Measurements from ENCODE around the gene HHIPL1. TPM values are rescaled to one million over a fixed set of nuclear protein-coding genes. Genes with fewer than 3 reads are reported as not detected.

Gene HHIPL1
- total RNA-seq, 6 experiments from 2014 or later = 0.43 to 1.4 (median 0.66) TPM

- intact Hi-C loops (cut with DNase I) = no loop called here
- Histone ChIP-seq H3K4me1 (no peaks in the 10 kb centered on the region), H3K36me3 (no peaks in the 10 kb centered on the region), H3K4me3 (no peak overlapping the region), H3K9me3 (no peaks in the 10 kb centered on the region), H3K27me3 (no peaks in the 10 kb centered on the region), H3K27ac (no peak overlapping the region)
- TF ChIP-seq POLR2A (IDR thresholded peaks at IDR 0.05) (no peak), CTCF (IDR thresholded peaks at IDR 0.05) (no peak)
- DNase-seq (peak in 1 of 3 donors; percentile 31), ATAC-seq (no peak)
- 89% methylated on average over 3 of the region's 5 CpGs for WGBS (ENCODE audit: insufficient coverage, low coverage, low lambda C conversion rate, missing lambda C conversion rate)
Measured at GRCh38 chr14:99717682-99718013, 72.7 kb downstream of the HHIPL1 start.

GRCh38 chr14:99718031-99718810 is 73.3 kb downstream of the HHIPL1 start:
- ATAC-seq = no peak
- WGBS (ENCODE audit: insufficient coverage, low coverage, low lambda C conversion rate, missing lambda C conversion rate) = 68% methylated on average over 6 of the region's 14 CpGs
- Histone ChIP-seq H3K9me3 (no peaks in the 10 kb centered on the region), H3K4me3 (no peak overlapping the region), H3K27me3 (no peaks in the 10 kb centered on the region), H3K4me1 (no peaks in the 10 kb centered on the region), H3K36me3 (no peaks in the 10 kb centered on the region), H3K27ac (no peak overlapping the region)
- intact Hi-C loops (cut with DNase I) = no loop called here
- TF ChIP-seq CTCF (IDR thresholded peaks at IDR 0.05) = no peak
- TF ChIP-seq POLR2A (IDR thresholded peaks at IDR 0.05) = no peak
- peak in 1 of 3 donors; percentile 26 for DNase-seq

- ATAC-seq = no peak
- Histone ChIP-seq H3K36me3 (no peaks in the 10 kb centered on the region), H3K4me1 (no peaks in the 10 kb centered on the region), H3K4me3 (no peak overlapping the region), H3K27me3 (no peaks in the 10 kb centered on the region), H3K27ac (no peak overlapping the region), H3K9me3 (no peaks in the 10 kb centered on the region)
- peak in 1 of 3 donors; percentile 8 for DNase-seq
- WGBS (ENCODE audit: insufficient coverage, low coverage, low lambda C conversion rate, missing lambda C conversion rate) = 80% methylated on average over 5 of the region's 5 CpGs
- no peak for TF ChIP-seq CTCF (IDR thresholded peaks at IDR 0.05)
- TF ChIP-seq POLR2A (IDR thresholded peaks at IDR 0.05) = no peak
- intact Hi-C loops (cut with DNase I) = no loop called here
Measured at GRCh38 chr14:99718811-99719192, 73.9 kb downstream of the HHIPL1 start.

GRCh38 chr14:99720941-99721791 is 76.2 kb downstream of the HHIPL1 start:
- Histone ChIP-seq H3K9me3 (no peaks in the 10 kb centered on the region), H3K4me1 (no peaks in the 10 kb centered on the region), H3K4me3 (no peak overlapping the region), H3K27me3 (no peaks in the 10 kb centered on the region), H3K36me3 (no peaks in the 10 kb centered on the region), H3K27ac (no peak overlapping the region)
- ATAC-seq (no peak), DNase-seq (peak in 2 of 3 donors; percentile 20 to 28)
- TF ChIP-seq POLR2A (IDR thresholded peaks at IDR 0.05) = no peak
- TF ChIP-seq CTCF (IDR thresholded peaks at IDR 0.05) = no peak
- intact Hi-C loops (cut with DNase I) = no loop called here
- WGBS (ENCODE audit: insufficient coverage, low coverage, low lambda C conversion rate, missing lambda C conversion rate) = 83% methylated on average over 4 of the region's 18 CpGs
